ENCODE measurements around the gene MAP3K5. TPM values are rescaled to one million over a fixed set of nuclear protein-coding genes. Genes with fewer than 3 reads are reported as not detected.

Gene MAP3K5
- total RNA-seq, 4 donors from 2014 or later = 16.2 to 52.7 (median 34.8) TPM

DNA sequence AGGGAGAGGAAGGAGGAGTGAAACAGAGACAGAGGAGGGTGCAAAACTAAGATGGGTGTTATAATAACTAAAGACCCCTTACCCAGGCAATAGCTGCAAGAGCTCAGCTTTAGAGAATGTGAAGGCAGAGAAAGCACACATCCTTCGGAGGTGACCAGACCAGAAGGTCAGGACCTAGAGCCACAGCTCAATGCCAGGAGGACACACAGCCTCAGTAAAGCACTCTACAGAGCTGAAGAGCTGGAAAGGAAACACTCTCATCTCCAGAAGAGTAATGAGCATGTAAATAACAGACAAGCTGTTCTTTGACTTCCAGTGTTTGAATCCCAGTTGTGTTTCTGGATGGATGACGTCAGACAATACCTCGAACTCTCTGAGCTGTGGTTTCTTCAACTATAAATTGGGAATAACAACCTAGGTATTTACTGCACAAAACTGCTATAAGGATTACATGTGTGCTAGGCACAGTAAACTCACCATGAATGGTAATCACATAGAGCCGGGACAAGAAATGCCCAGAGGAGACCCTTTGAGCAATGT lies 63.2 kb downstream of the MAP3K5 start:
- intact Hi-C loops (cut with DNase I; ENCODE audit: low total_unique reads) (no loop called here), in situ Hi-C loops (cut with MboI; ENCODE audit: low pct_ligation_motif_present in 1 of 4, low pct_unique_long_range_greater_than_20kb in 1 of 4, low sequenced_read_pairs in 3 of 4) (no loop called here)
- H3K4me3 ChIP-seq = no peak overlapping the region
- H3K27ac ChIP-seq = no peak overlapping the region
- no peak for DNase-seq
- no peaks in the 10 kb centered on the region for H3K36me3 ChIP-seq
- H3K4me1 ChIP-seq = no peaks in the 10 kb centered on the region
- no peaks in the 10 kb centered on the region for H3K9me3 ChIP-seq
- no peaks in the 10 kb centered on the region for H3K27me3 ChIP-seq
- 90 to 100% methylated on average over 4 of the region's 4 CpGs for WGBS, 2 donors (ENCODE audit: low coverage in 1 of 2)
- TF ChIP-seq POLR2A (IDR thresholded peaks at IDR 0.05) = no peak
- no peak for TF ChIP-seq EP300 (IDR thresholded peaks at IDR 0.05; ENCODE audit: low read depth)
- TF ChIP-seq, protein P1, sequence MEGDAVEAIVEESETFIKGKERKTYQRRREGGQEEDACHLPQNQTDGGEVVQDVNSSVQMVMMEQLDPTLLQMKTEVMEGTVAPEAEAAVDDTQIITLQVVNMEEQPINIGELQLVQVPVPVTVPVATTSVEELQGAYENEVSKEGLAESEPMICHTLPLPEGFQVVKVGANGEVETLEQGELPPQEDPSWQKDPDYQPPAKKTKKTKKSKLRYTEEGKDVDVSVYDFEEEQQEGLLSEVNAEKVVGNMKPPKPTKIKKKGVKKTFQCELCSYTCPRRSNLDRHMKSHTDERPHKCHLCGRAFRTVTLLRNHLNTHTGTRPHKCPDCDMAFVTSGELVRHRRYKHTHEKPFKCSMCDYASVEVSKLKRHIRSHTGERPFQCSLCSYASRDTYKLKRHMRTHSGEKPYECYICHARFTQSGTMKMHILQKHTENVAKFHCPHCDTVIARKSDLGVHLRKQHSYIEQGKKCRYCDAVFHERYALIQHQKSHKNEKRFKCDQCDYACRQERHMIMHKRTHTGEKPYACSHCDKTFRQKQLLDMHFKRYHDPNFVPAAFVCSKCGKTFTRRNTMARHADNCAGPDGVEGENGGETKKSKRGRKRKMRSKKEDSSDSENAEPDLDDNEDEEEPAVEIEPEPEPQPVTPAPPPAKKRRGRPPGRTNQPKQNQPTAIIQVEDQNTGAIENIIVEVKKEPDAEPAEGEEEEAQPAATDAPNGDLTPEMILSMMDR (IDR thresholded peaks at IDR 0.05) = no peak
- no peak for TF ChIP-seq POLR2AphosphoS5 (IDR thresholded peaks at IDR 0.05)

DNA sequence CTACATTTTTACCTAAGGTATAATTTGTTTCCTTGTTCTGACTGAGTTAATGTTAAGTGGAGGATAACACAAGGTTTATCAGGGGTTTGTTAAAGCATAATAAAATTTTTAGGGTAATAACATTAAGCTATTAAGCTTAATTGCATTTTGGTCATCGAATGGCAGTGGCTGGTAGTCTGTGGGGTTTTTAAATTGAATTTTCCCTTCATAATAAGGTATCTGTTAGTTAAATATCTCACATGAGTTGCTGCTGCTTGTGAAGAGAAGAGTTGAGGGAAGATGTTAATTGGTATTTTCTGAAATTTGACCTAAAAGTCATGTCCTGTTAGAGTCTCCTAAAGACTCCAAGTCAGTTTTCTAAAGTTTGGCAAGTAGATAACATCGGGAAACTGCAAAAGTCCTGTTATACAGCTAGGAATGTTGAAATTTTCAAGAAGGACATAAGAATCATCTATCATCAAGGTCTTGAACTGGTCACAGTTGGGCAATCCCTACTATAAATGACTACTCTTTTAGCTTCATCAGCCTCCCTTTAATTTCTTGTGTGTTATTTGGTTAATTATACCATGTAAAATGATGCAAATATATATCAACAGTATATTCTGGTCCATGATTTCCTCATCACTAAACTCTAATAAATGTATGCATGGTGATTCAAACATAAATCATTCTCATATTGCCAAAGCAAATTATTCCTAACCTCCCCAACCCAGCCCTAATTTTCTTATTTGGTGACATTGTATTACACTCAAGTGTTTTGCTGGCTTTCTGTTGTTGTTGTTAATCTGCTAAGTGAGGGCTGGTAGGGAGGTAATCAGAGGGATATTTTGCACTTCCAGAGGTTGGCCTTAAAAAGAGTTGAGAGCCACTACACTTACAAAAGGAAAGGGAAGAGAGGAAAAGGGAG lies 64.0 kb downstream of the MAP3K5 start:
- Histone ChIP-seq H3K9me3 (no peaks in the 10 kb centered on the region), H3K4me1 (peaks cover 0 to 7% (median 0%) of the 10 kb centered on the region in 4 donors), H3K36me3 (no peaks in the 10 kb centered on the region), H3K27ac (no peak overlapping the region), H3K4me3 (no peak overlapping the region), H3K27me3 (no peaks in the 10 kb centered on the region)
- in situ Hi-C loops (cut with MboI; ENCODE audit: low pct_ligation_motif_present in 1 of 4, low pct_unique_long_range_greater_than_20kb in 1 of 4, low sequenced_read_pairs in 3 of 4) = no loop called here
- 82 to 93% methylated on average over 2 of the region's 2 CpGs for WGBS, 2 donors (ENCODE audit: low coverage in 1 of 2)
- intact Hi-C loops (cut with DNase I; ENCODE audit: low total_unique reads) = no loop called here
- TF ChIP-seq, protein P1 (IDR thresholded peaks at IDR 0.05) = no peak
- no peak for TF ChIP-seq EP300 (IDR thresholded peaks at IDR 0.05; ENCODE audit: low read depth)
- no peak for TF ChIP-seq POLR2A (IDR thresholded peaks at IDR 0.05)
- no peak for TF ChIP-seq POLR2AphosphoS5 (IDR thresholded peaks at IDR 0.05)
- no peak for DNase-seq

DNA sequence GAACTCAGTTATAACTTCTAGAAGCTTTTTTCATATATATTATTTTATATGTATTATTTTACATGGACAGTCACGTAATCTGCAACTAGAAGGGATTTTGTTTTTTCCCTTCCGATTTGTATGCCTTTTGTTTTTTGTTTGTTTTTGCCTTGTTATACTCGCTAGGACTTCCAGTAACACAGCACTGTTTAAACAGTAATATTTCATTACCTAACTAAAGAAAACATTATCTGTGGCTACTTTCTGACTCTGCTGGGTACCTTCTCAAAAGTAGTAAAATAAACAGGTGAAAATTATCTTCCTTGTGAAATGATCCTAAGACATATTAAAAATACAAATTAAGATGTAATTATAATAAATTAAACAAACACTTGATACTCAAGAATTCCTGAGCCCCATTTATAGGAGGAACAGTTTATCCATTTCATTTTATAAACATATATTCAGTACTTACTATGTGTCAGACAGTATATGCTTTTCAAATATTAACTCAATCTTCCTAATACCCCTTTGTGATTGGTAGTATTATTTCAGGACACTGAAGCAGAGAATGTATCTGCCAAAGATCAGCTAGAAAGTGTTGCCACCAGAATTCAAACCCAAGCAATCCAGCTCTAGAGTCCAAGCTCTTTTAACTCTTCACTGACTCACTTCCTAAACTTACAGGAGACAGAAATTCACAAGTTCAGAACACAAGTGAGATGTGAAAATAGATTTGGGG lies 65.3 kb downstream of the MAP3K5 start:
- intact Hi-C loops (cut with DNase I; ENCODE audit: low total_unique reads) = no loop called here
- no peaks in the 10 kb centered on the region for H3K36me3 ChIP-seq
- TF ChIP-seq, protein P1 (IDR thresholded peaks at IDR 0.05) = no peak
- TF ChIP-seq POLR2AphosphoS5 (IDR thresholded peaks at IDR 0.05) (no peak), POLR2A (IDR thresholded peaks at IDR 0.05) (no peak), EP300 (IDR thresholded peaks at IDR 0.05; ENCODE audit: low read depth) (no peak)
- H3K9me3 ChIP-seq = no peaks in the 10 kb centered on the region
- no peaks in the 10 kb centered on the region for H3K27me3 ChIP-seq
- DNase-seq = no peak
- H3K27ac ChIP-seq = no peak overlapping the region
- H3K4me1 ChIP-seq = peaks cover 0 to 10% (median 0%) of the 10 kb centered on the region in 4 donors
- H3K4me3 ChIP-seq = no peak overlapping the region
- 80 to 85% methylated on average over 3 of the region's 3 CpGs for WGBS, 2 donors (ENCODE audit: low coverage in 1 of 2)
- in situ Hi-C loops (cut with MboI; ENCODE audit: low pct_ligation_motif_present in 1 of 4, low pct_unique_long_range_greater_than_20kb in 1 of 4, low sequenced_read_pairs in 3 of 4) = no loop called here

DNA sequence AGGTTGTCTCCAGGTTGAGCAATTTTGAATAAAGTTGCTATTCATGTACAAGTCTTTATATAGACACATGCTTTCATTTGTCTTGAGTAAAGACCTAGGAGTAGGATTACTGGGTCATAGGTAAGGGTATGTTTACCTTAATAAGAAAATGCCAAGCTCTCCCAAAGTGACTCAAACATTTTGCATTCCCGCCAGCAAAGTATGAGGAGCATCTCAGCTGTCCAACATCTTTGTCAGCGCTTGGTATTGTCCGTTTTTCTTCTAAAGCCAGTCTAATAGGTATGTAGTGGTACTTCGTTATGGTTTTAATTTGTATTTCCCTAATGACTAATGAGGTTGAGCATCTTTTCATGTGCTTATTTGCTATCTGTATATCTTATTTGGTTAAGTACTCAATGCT lies 67.2 kb downstream of the MAP3K5 start:
- WGBS, 2 donors (ENCODE audit: low coverage in 1 of 2) = 95 to 100% methylated on average over 4 of the region's 4 CpGs
- no peaks in the 10 kb centered on the region for H3K27me3 ChIP-seq
- no peak for DNase-seq
- no peak overlapping the region for H3K27ac ChIP-seq
- TF ChIP-seq POLR2AphosphoS5 (IDR thresholded peaks at IDR 0.05) = no peak
- no peaks in the 10 kb centered on the region for H3K9me3 ChIP-seq
- H3K4me1 ChIP-seq = peaks cover 0 to 10% (median 0%) of the 10 kb centered on the region in 4 donors
- H3K4me3 ChIP-seq = no peak overlapping the region
- in situ Hi-C loops (cut with MboI; ENCODE audit: low pct_ligation_motif_present in 1 of 4, low pct_unique_long_range_greater_than_20kb in 1 of 4, low sequenced_read_pairs in 3 of 4) = no loop called here
- intact Hi-C loops (cut with DNase I; ENCODE audit: low total_unique reads) = no loop called here
- no peaks in the 10 kb centered on the region for H3K36me3 ChIP-seq
